HK-2 (cell line): ENCODE results near the gene DPP10.
"Not testable (repeated sequence)": the region's sequence is repeated elsewhere in the genome, so short reads cannot be mapped to it uniquely, and the experiment has no call there.

ENCODE experiments used
- DNase-seq: peaks from one replicate; pipeline ENCODE4 v3.0.0-alpha.2; 2018; ENCODE audit not compliant: unreplicated experiment

The DPP10 gene

GRCh38 chr2:114960389-114960788, 517.9 kb downstream of the DPP10 start:
- no peak for DNase-seq

GRCh38 chr2:114962532-114962931, 520.1 kb downstream of the DPP10 start:
- no peak for DNase-seq

GRCh38 chr2:114968748-114969400, 526.4 kb downstream of the DPP10 start:
- DNase-seq, result no peak

GRCh38 chr2:115004321-115004720, 561.9 kb downstream of the DPP10 start:
- DNase-seq, result not testable (repeated sequence)

- DNase-seq, result no peak
Measured at GRCh38 chr2:115011721-115012120, 569.3 kb downstream of the DPP10 start.

- DNase-seq, result not testable (repeated sequence)
Measured at GRCh38 chr2:115022013-115022412, 579.6 kb downstream of the DPP10 start.

GRCh38 chr2:115034801-115035200, 592.4 kb downstream of the DPP10 start:
- DNase-seq, result no peak

- DNase-seq, result no peak
Measured at GRCh38 chr2:115036818-115037217, 594.4 kb downstream of the DPP10 start.

- no peak for DNase-seq
Measured at GRCh38 chr2:115057473-115057872, 615.0 kb downstream of the DPP10 start.

GRCh38 chr2:115070002-115070401, 627.6 kb downstream of the DPP10 start:
- DNase-seq, result no peak

- DNase-seq, result no peak
Measured at GRCh38 chr2:115071534-115071933, 629.1 kb downstream of the DPP10 start.

GRCh38 chr2:115075800-115076199, 633.4 kb downstream of the DPP10 start:
- no peak for DNase-seq

- DNase-seq, result no peak
Measured at GRCh38 chr2:115077626-115078025, 635.2 kb downstream of the DPP10 start.

- no peak for DNase-seq
Measured at GRCh38 chr2:115083225-115083624, 640.8 kb downstream of the DPP10 start.

GRCh38 chr2:115083711-115084110, 641.3 kb downstream of the DPP10 start:
- no peak for DNase-seq

- no peak for DNase-seq
Measured at GRCh38 chr2:115084446-115084845, 642.0 kb downstream of the DPP10 start.

GRCh38 chr2:115086051-115086620, 643.7 kb downstream of the DPP10 start:
- not testable (repeated sequence) for DNase-seq

GRCh38 chr2:115094441-115094840, 652.0 kb downstream of the DPP10 start:
- DNase-seq, result no peak

GRCh38 chr2:115105966-115106365, 663.5 kb downstream of the DPP10 start:
- no peak for DNase-seq

GRCh38 chr2:115115135-115115534, 672.7 kb downstream of the DPP10 start:
- no peak for DNase-seq

GRCh38 chr2:115118306-115118705, 675.9 kb downstream of the DPP10 start:
- DNase-seq, result no peak

- DNase-seq, result no peak
Measured at GRCh38 chr2:115119086-115119485, 676.6 kb downstream of the DPP10 start.

- DNase-seq, result no peak
Measured at GRCh38 chr2:115122701-115123100, 680.3 kb downstream of the DPP10 start.

- DNase-seq, result no peak
Measured at GRCh38 chr2:115124817-115125216, 682.4 kb downstream of the DPP10 start.
